IMR-90 (cell line): ENCODE measurements around the gene FAR2. TPM values are rescaled to one million over a fixed set of nuclear protein-coding genes. Genes with fewer than 3 reads are reported as not detected.

Source experiments
- ATAC-seq: fragments of 200-7000 bp; cut with Tn5 transposase; 2 replicates; pipeline ENCODE4 v1.9.1; 2020; ENCODE audit warnings: low read depth, mild to moderate bottlenecking, moderate library complexity
- BruUV-seq: library from RNA; stranded (reverse); fragments of 400-500 nt; replicated peaks from 2 replicates; lab custom pipeline; 2021; lab: Mats Ljungman, UMichigan
- CTCF ChIA-PET: fragments of 300-600 bp; formaldehyde crosslinking; extraction: SDS; loops from one replicate; lab custom pipeline; 2021; ENCODE audit warnings: antibody characterized with exemption; lab: Yijun Ruan, JAX
- POLR2A ChIA-PET: fragments of 300-600 bp; sonication (Branson Sonifier 250); formaldehyde crosslinking; loops from one replicate; lab custom pipeline; 2022; ENCODE audit warnings: antibody characterized with exemption; ENCODE audit not compliant: unreplicated experiment; lab: Charles Lee
- DNase-seq: peaks from one replicate; pipeline ENCODE4 v3.0.0; 2013
- H2AFZ ChIP-seq: replicated peaks from 2 replicates; pipeline ENCODE3; 2013; ENCODE audit warnings: low read length, mild to moderate bottlenecking; ENCODE audit not compliant: poor library complexity
- H2AK5ac ChIP-seq: 2 replicates; pipeline ENCODE4 v1.6.1; 2013; ENCODE audit warnings: low read depth, low read length, inconsistent platforms
- H2AK9ac ChIP-seq: replicated peaks from 2 replicates; pipeline ENCODE3; 2013; ENCODE audit warnings: mild to moderate bottlenecking, low read depth, low read length, moderate library complexity; ENCODE audit not compliant: poor library complexity
- H2BK120ac ChIP-seq: 2 replicates; pipeline ENCODE4 v1.6.1; 2013; ENCODE audit warnings: low read depth, low read length, inconsistent platforms
- H2BK15ac ChIP-seq: 3 replicates; pipeline ENCODE4 v1.6.1; 2013; ENCODE audit warnings: low read depth, low read length, inconsistent platforms
- H2BK20ac ChIP-seq: 2 replicates; pipeline ENCODE4 v1.6.1; 2013; ENCODE audit warnings: low read depth, mild to moderate bottlenecking, inconsistent platforms, low read length, moderate library complexity
- H2BK5ac ChIP-seq: 2 replicates; pipeline ENCODE4 v1.6.1; 2013; ENCODE audit warnings: mild to moderate bottlenecking, low read depth, low read length, inconsistent platforms; ENCODE audit not compliant: poor library complexity, severe bottlenecking
- H3K14ac ChIP-seq: replicated peaks from 2 replicates; pipeline ENCODE4 v1.6.1; 2013; ENCODE audit warnings: low read depth, low read length, inconsistent platforms
- H3K18ac ChIP-seq: 2 replicates; pipeline ENCODE4 v1.6.1; 2013; ENCODE audit warnings: low read depth, low read length, control low read depth
- H3K23ac ChIP-seq: 2 replicates; pipeline ENCODE4 v1.6.1; 2013; ENCODE audit warnings: low read depth, low read length, inconsistent platforms
- H3K27ac ChIP-seq: 2 replicates; pipeline ENCODE4 v1.5.1; 2013; ENCODE audit warnings: mild to moderate bottlenecking, control low read depth, low read length; ENCODE audit not compliant: insufficient read depth
- H3K27me3 ChIP-seq: 2 replicates; pipeline ENCODE4 v1.6.1; 2013; ENCODE audit warnings: low read length; ENCODE audit not compliant: control insufficient read depth, insufficient read depth
- H3K36me3 ChIP-seq: 2 replicates; pipeline ENCODE4 v1.6.1; 2013; ENCODE audit warnings: low read length, mixed read lengths; ENCODE audit not compliant: control insufficient read depth, insufficient read depth
- H3K4ac ChIP-seq: 2 replicates; pipeline ENCODE4 v1.6.1; 2013; ENCODE audit warnings: low read depth, low read length, inconsistent platforms
- H3K4me1 ChIP-seq: 2 replicates; pipeline ENCODE4 v1.6.1; 2013; ENCODE audit warnings: low read length, mixed read lengths; ENCODE audit not compliant: control insufficient read depth, insufficient read depth
- H3K4me2 ChIP-seq: 2 replicates; pipeline ENCODE4 v1.6.1; 2013; ENCODE audit warnings: low read depth, mild to moderate bottlenecking, control low read depth, low read length, moderate library complexity
- H3K4me3 ChIP-seq: 2 replicates; pipeline ENCODE4 v1.5.1; 2013; ENCODE audit warnings: low read depth, mild to moderate bottlenecking, control low read depth, low read length, moderate library complexity; ENCODE audit not compliant: insufficient read depth
- H3K56ac ChIP-seq: 2 replicates; pipeline ENCODE4 v1.6.1; 2013; ENCODE audit warnings: low read length, inconsistent platforms; ENCODE audit not compliant: insufficient read depth; ENCODE audit errors: extremely low read depth
- H3K79me1 ChIP-seq, 2 experiments: 2 replicates each; pipeline ENCODE4 v1.6.1; 2013; ENCODE audit warnings: low read length in 2 of 2, inconsistent platforms in 1 of 2, low read depth in 1 of 2
- H3K9ac ChIP-seq: 2 replicates; pipeline ENCODE4 v1.6.1; 2013; ENCODE audit warnings: low read depth, low read length, control low read depth
- H3K9me1 ChIP-seq: 2 replicates; pipeline ENCODE4 v1.6.1; 2013; ENCODE audit warnings: low read length, inconsistent platforms; ENCODE audit not compliant: insufficient read depth
- H3K9me3 ChIP-seq: 2 replicates; pipeline ENCODE4 v1.6.1; 2013; ENCODE audit warnings: low read length; ENCODE audit not compliant: control insufficient read depth, insufficient read depth
- H4K20me1 ChIP-seq: 2 replicates; pipeline ENCODE4 v1.6.1; 2013; ENCODE audit warnings: low read length, inconsistent platforms; ENCODE audit not compliant: insufficient read depth
- H4K5ac ChIP-seq: 2 replicates; pipeline ENCODE4 v1.6.1; 2013; ENCODE audit warnings: mild to moderate bottlenecking, low read depth, low read length, control low read depth
- H4K8ac ChIP-seq, 2 experiments: 2 replicates each; pipeline ENCODE4 v1.6.1; 2013; ENCODE audit warnings: low read depth in 2 of 2, low read length in 2 of 2, control low read depth in 1 of 2, inconsistent platforms in 1 of 2
- H4K91ac ChIP-seq: 2 replicates; pipeline ENCODE4 v1.6.1; 2013; ENCODE audit warnings: low read depth, low read length, inconsistent platforms; ENCODE audit not compliant: insufficient read depth
- BHLHE40 ChIP-seq: fragments of 150-350 bp; IDR thresholded peaks from 2 replicates; pipeline ENCODE4 v1.6.1; 2016; ENCODE audit warnings: mild to moderate bottlenecking, low read depth, low read length
- ELK1 ChIP-seq: fragments of 150-350 bp; IDR thresholded peaks from 2 replicates; pipeline ENCODE4 v1.6.1; 2016; ENCODE audit warnings: low read depth, mild to moderate bottlenecking, low read length, moderate library complexity, borderline replicate concordance
- MAFK ChIP-seq: IDR thresholded peaks from 2 replicates; pipeline ENCODE4 v1.6.1; 2012; ENCODE audit warnings: low read depth, low read length, improper control_type of control experiment
- MXI1 ChIP-seq: IDR thresholded peaks from 2 replicates; pipeline ENCODE4 v1.6.1; 2012; ENCODE audit warnings: low read depth, mild to moderate bottlenecking, low read length, moderate library complexity, borderline replicate concordance
- WGBS, 2 experiments: methylation state at CpG; one replicate each; pipeline versions ENCODE4 v1.1.5 to v1.1.7; 2013; ENCODE audit warnings: missing lambda C conversion rate in 2 of 2; ENCODE audit not compliant: insufficient read length in 1 of 2; ENCODE audit errors: extremely low coverage in 2 of 2; 5-methylcytosine and 5-hydroxymethylcytosine counted together
- dilution Hi-C: fragments of 300-500 bp; cut with HindIII; formaldehyde crosslinking; loops from one replicate; pipeline ENCODE4 v1.14.3; 2018; ENCODE audit warnings: low sequenced_read_pairs; ENCODE audit not compliant: unreplicated experiment
- in situ Hi-C: fragments of 300-500 bp; cut with MboI; formaldehyde crosslinking; loops from 3 replicates; pipeline ENCODE4 v1.14.3; 2019; ENCODE audit warnings: low sequenced_read_pairs, inconsistent platforms, mixed read lengths
- intact Hi-C: fragments of 100-400 bp; cut with micrococcal nuclease; formaldehyde crosslinking; loops from 2 replicates; pipeline ENCODE4 v1.10.0; 2022
- polyA plus RNA-seq, 3 experiments: library from polyadenylated mRNA; depleted of rRNA; stranded (reverse); fragments of >200 nt; gene quantifications; 2 replicates each; pipeline ENCODE4 v1.2.3, GENCODE V29; 2012; ENCODE audit warnings: low replicate concordance in 1 of 3
- total RNA-seq: library from RNA; depleted of rRNA; stranded (reverse); fragments of >200 nt; gene quantifications from 2 replicates; pipeline ENCODE4 v1.2.3, GENCODE V29; 2012

Gene FAR2
- total and polyA plus RNA-seq, 2 of the 4 experiments (the other 2 are of a cell fraction), result 1.1 to 2.0 TPM

GRCh38 chr12:29234965-29235626 lies 86.0 kb downstream of the FAR2 start:
- TF ChIP-seq ELK1 (no peak), MXI1 (no peak), BHLHE40 (no peak), MAFK (no peak)
- no peak overlapping the region for H3K9ac ChIP-seq
- no peak overlapping the region for H3K14ac ChIP-seq
- ChIA-PET CTCF (interaction anchor here (0.7 kb wide), 1 partner anchor 15 kb away, joined by 4 read pairs; no protein-coding TSS in a partner anchor), POLR2A (no interaction called here)
- peak; percentile 11 for DNase-seq
- intact Hi-C loops, result no loop called here
- no peak overlapping the region for H2BK5ac ChIP-seq
- H3K56ac ChIP-seq, result no peak overlapping the region
- no TSS peak for BruUV-seq
- no peak overlapping the region for H3K4ac ChIP-seq
- no peak overlapping the region for H3K18ac ChIP-seq
- H3K4me2 ChIP-seq, result no peak overlapping the region
- H3K4me1 ChIP-seq, result no peaks in the 10 kb centered on the region
- H3K27me3 ChIP-seq, result no peaks in the 10 kb centered on the region
- no peaks in the 10 kb centered on the region for H3K79me1 ChIP-seq
- no peak overlapping the region for H2AK9ac ChIP-seq
- H3K27ac ChIP-seq, result no peak overlapping the region
- WGBS, 2 experiments, result no CpG with 5 or more reads among the region's 2 CpGs
- no peaks in the 10 kb centered on the region for H3K9me3 ChIP-seq
- no peaks in the 10 kb centered on the region for H3K36me3 ChIP-seq
- H2BK120ac ChIP-seq, result no peak overlapping the region
- H3K4me3 ChIP-seq, result no peak overlapping the region
- no peaks in the 10 kb centered on the region for H4K20me1 ChIP-seq
- H3K23ac ChIP-seq, result no peak overlapping the region
- no peak overlapping the region for H4K91ac ChIP-seq
- no peak overlapping the region for H2AK5ac ChIP-seq
- no peak overlapping the region for H2BK15ac ChIP-seq
- H4K5ac ChIP-seq, result no peak overlapping the region
- in situ Hi-C loops, result no loop called here
- H4K8ac ChIP-seq, result no peak overlapping the region
- H3K9me1 ChIP-seq, result no peaks in the 10 kb centered on the region
- no peak overlapping the region for H2BK20ac ChIP-seq
- ATAC-seq, result no peak
- H2AFZ ChIP-seq, result no peak overlapping the region
- dilution Hi-C loops, result no loop called here
